GM03348 (cell line): ENCODE measurements around the gene ZNF710.

Experiments
- DNase-seq: peaks from one replicate; pipeline ENCODE4 v3.0.0; 2012; ENCODE audit warnings: low spot score

The ZNF710 gene

DNA sequence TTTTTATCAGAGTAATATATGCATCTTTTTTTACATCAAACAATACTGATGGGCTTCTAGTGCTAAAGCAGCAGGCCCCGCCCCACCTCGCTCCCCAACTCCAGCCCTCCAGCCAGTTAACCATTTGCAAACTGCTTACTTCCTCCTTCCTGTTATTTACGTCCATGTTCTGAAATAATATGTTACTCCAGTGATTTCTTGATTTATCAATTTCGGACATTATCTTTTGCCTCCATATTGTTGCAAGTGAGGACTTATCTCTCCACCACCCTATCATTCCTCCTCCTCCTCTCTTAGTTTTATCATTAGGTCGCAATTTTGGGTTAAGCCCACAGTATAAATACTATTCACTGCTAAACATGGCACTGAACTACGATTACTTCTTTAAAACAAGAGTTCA, 39.5 kb downstream of the ZNF710 start:
- DNase-seq = no peak

DNA sequence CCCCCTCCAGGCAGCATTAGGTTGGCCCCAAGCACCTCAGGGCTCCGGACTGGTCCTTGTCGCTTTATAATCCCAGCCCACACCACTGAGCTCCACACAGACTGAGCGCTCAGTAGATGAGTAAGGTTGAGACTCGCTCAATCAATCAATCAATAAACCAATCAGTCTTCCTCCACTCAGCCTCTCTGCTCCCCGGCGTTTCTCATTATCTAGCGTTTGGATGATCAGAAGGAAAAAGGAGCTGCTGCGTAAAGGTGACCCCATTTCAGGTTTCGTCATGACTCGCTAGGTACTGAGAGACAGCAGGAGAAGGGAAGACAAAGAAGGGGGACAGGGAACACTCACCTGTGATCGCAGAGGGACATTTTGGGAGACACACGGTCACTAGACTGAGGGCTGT, 41.2 kb downstream of the ZNF710 start:
- no peak for DNase-seq

DNA sequence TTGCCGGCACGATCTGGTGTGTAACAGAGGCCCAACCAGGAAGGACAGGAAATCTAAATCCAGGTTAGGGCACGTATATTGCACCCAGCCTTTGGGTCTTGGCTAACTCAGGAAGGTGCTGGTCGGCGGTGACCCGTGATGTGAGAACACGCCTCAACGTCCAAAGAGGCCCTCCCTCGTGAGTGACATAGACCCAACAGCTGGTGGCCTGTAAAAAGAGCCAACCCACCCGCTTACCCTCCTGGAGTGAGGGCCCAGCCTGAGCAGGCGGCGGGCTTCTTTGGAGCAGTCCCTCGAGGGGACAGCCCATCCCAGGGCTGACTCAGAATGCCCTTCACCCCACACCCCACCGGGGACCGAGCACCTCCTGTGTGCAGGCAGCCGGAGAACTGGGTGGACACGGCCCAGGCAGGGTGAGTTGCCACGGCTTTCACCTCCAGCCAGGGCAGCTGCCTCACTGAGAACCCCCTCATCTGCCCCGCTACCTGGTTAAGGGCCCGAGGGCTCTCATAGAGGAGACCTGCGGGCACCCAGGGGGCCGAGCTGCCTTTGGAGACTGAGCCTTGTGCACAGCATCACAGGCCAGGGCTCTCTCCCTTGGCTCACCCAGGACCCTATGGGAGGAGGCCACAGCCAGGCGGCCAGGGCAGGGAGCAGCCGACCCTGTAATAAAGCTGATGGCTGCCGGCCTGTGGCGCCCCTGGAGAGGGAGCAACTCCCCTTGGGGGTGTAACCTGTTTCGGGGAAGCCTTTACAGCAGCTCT, 41.8 kb downstream of the ZNF710 start:
- no peak for DNase-seq

DNA sequence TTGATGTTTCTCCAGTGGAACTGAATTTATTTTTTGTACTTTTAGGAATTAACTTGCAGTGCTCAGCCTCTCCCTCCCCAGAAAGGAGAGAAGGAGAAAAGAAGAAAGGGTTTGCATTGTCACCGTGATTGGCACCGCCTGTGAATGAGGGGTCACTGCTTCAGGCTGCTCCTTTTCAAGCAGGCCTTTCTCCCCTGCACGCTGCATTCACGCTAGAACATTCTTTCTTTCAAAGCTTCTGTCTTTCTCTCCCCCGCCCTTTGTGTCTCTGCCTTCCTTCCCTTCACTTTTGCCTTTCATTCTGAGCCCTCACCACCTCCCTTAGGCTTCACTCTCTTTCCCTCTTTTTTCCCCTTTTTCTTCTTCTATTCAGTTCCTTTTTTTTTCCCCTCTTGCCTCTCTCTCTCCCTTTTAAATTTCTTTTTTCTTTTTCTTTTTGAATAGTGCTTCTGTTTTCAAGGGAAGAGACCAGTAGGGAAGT, 42.4 kb downstream of the ZNF710 start:
- no peak for DNase-seq

DNA sequence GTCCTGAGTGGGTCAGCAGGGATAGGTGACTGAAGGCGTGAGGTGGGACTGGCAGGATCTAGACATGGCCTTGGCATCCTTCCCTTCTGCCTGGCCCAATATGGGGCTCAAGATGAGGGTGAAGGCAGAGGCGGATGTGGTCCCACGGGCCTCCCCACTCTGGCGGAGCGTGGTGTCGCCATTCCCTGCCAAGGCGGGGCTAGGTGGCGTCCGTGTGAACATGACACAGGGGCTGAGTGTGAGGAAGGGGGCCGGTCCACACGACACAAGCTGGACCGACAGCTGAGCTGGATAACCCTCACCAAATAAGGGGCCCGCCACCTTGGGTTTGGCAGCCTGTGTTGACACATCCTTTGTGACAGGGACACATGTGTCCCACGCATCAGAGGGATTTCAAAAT, 43.1 kb downstream of the ZNF710 start:
- no peak for DNase-seq

DNA sequence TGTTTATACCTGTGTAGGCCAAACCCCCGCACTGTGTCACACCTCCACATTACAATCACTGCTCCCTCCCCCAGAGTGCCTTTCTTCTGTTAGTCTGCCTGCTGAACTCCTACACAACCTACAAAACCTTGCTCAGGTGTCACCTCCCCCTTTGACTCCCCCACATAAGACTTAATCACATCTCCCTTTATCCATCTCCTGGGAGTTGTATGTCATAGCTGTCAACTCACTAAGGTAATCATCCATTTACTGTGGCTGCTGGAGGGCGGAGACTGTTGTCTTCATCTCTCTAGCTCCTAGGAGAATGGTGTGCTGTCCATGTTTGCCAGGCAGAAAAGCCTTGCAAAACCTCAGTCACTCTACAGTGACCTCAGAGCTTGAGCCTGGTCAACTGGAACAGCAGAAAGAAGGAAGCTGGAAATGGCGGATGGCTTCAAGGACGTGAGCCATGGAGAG, 43.8 kb downstream of the ZNF710 start:
- DNase-seq = no peak

DNA sequence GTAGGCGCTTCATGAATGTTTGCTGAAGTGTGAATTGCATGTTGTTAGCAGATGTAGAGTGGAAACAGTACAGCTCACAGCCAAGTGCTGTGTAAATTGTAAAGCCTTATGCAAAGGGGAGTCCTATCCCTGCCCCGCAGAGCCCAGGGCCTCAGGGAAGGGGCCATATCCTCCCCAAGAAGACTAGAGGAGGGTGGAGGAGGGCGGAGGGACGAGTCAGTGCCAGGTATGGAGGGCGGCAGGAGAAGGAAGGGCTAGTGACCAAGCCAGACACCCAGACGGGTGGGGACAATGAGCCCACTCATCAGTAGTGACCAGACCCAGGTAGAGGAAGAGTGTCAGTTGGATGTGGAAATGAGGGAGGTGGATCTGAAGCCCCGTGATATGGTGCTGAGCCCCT, 45.2 kb downstream of the ZNF710 start:
- no peak for DNase-seq

DNA sequence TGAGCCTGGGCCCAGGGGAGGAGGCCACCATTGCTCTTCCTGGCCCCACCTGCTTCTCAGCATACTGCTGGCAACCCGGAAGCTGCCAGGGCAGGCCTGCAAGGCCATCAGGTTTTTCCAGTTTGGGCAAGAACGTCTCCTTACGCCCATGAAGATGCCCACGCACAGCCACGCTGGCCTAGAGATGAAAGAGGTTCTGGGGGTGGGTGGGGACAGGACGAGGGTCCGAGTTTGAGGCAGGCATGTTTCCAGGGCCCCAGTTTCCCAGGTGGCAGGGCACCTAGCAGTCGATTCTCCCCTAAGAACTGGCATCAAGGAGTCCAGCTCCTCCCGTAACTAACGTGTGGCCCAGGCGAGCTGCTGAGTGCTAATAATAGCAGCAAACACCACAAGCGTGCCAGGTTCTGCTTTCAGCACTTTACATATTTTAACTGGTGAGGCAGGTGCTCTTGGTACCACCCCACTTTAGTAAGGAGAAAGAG, 45.8 kb downstream of the ZNF710 start:
- no peak for DNase-seq

DNA sequence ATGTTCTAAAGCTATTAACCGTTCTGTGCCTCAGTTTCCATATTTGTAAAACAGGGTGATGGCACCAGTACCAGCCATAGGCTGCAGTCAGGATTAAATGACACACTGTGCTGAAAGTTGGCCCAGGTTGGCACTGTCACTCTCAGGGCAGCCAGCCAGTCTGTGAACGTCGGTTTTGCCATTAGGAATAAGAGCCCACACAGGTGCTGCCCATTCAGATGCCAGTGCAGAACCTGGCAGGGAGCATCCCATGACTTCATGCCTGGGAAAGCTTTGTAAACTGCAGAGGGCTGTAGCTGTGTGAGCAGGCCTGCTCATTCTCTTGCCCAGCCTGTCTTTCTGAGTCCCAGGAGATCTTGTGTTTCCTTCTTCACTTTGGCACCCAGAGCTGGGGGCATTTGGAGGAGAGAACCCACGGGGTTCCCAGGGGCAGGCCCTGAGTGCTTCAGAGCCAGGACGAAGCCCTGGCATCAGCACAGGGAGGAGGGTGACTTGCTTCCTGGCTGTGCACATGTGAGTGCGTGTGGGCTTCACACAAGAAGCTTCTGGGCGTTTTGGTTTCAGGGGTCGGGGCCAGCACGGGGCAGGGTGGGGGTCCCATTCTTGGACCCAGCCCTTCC, 46.9 kb downstream of the ZNF710 start:
- no peak for DNase-seq

DNA sequence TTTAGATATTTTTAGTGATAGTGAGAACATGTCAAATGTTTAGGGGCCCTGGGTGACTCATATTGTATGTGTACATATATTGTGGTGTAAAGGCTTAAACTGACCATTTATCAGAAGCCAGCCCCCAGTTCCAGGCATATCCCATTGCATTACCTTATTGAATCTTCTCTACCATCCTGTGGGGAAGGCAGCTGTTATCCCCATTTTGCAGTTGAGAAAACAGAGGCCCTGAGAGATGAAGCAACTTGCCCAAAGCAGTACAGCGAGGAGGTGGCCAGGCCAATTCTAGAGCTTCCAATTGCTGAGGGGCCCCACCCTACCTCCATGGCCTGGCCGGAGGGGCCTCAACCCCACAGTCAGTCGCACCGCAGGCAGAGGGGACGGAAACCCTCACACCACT, 47.9 kb downstream of the ZNF710 start:
- no peak for DNase-seq

DNA sequence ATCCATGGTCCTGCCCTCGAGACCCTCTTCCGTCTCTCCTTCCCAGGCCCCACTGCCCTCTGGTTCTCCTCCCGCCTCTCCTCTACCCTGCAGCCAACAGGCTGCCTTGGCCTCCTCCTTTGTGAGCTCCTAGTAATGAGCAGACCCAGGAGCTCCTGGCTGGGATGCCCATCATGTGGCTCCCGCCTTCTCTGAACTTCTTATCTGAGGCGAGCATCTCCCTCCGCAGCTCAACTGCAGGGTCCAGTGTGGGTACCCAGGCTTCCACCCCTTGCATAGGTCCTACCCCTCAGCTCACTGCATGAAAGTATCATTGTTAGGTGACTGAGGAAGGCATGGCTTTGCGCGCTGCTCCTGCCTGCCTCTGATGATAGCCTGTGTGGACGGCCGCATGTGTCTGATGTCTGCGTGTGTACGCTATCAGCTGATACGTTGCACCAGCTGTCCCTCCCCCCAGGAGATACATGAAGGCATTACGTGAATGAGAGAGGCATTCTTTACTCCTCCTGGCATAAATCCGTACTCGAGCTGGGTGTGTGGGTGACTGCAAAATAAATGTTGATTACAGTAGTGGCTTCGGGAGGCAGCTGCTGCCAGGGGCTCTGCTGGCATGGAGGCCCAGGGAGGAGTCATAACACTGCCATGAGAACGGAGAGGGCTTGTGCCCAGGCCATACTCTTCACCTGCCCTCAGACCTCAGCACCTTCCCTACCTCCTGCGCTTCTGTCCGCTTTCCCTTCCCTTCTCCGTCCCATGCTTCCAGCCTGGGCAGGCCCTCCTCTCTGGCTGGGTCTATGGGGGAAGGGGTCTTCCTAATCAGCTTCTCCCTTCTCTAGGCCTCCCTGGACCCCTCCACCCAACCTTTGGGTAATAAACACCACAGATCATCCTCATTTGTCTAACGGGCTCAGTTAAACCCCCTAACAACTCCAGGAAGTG, 48.8 kb downstream of the ZNF710 start:
- no peak for DNase-seq

DNA sequence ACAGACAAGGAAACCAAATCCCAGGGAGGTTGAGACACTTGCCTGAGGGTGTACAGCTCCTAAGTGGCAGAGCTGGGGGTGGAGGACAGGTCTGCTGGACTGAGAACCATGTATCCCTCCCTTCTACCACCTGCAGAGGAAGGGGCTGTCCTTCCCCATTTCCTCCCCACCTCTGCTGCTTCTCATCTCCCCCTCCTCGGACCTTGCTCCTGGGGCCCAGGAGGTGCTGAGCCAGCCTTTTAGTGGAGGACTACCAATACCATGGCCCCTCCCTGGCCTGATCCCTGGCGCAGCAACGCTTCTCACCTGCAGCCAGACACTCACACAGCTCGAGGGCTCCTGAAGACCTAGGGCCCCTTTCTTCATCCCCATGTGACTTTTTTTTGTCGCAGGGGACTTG, 50.8 kb downstream of the ZNF710 start:
- no peak for DNase-seq

DNA sequence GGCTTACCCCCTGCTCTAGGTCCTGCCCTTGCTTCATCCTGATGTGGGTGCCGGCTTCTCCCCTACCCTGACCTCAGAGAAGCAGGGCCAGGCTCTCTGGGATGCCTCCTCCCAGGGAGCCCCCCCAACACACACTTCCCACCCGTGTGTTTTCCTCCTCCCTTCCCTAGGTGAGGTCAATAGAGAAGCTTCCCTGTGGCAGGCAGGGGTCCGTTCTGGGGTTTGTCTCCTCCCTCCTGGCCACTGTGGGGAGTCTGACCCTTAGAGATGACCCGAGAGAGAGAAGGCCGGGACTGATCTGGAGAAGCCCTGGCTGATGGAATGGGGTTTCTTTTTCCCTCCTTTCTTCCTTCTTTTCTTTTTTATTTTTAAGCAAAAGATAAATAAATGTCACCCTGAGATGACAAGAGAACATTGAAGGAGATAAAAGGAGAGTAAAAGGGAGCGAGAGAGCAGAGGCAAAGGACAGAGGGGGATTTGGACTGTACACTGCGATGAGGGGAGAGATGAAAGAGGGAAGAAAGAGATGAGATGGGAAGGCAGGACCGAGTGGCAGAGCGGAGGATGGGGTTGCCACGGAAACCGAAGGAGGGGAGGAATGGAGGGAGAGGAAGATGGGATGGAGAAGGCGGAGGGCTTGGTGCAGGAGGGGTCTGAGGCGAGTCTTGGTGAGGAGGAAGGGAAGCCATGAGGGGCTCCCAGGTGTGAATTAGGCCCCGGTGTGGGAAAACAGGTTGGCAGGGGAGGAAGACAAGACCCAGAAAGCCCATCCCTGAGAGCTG, 52.8 kb downstream of the ZNF710 start:
- no peak for DNase-seq

DNA sequence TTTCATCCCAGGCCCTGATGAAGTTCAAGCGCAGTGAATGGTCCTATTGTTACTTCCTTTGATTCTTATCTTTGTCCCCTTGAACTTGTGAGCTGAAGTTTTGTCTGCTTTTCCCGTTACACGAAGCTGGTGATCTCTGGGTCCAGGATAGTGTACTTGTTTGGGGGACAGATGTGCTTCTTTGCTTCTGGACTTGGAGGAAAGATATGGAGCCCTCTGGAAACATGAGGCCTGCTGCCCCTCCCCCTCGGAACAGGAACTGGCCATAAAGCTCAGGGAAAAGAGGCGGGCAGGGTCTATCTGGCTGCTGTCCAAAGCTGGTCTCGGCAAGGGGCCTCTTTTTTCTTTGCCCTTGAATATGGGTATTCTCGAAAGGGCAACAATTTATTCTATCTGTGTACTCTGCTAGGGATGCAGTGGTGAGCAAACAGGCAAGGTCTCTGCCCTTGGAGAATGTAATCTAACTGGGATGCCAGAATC, 53.5 kb downstream of the ZNF710 start:
- DNase-seq = no peak

DNA sequence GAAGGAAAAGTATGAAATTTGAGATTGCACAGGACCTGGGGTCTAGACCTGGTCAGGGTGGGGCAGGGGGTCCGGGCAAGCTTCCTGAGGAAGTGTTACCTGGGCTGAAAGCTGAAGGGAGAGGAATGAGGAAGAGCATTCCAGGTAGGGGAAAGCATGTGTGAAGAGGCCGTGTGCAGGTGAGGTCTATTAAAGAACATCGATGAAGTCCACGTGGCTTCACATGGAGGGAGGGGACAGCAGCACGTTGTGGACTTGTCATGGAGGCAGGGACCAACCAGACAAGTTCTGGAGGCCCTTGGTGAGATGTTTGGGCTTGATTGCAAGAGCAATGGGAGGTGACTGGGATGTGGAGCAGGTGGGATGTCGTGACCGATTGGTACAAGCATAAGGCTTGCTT, 54.1 kb downstream of the ZNF710 start:
- no peak for DNase-seq

DNA sequence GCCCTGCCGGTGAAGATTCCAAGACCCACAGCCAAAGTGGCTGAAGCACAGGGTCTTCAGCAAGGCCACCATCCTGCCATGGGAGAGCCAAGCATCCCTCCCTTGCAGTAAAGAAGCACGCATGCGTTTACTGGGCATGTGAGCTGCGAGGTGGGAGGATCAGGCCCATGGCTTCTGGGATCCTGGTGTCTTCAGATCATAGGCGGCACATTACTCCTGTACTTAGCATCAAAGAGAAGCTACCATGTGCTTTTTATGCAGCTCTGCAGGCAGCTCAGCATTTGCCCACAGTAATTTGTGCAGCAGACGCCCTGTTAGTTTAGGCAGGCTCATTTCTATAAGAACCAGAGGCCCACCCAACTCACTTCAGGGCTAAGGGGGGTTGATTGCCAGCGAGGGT, 55.4 kb downstream of the ZNF710 start:
- DNase-seq = no peak

DNA sequence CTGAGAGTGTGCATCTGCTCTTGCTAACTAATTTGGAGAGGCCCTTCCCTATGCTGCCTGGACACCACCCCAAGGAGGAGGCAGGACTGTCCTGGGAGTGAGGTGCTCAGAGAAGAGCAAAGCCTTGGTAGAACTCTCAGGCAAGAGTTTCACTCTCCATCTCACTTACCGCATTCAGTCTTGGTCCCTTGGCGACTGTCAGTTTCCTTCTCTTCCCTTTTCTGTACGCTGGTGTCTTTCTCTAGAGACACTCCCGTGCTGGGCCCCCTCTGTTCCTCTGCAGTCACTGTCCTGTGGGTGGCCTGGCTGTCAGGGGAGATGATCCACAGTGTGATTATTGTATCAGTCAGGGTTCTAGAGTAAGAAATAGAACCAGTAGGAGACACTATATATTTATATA, 57.2 kb downstream of the ZNF710 start:
- DNase-seq = no peak

DNA sequence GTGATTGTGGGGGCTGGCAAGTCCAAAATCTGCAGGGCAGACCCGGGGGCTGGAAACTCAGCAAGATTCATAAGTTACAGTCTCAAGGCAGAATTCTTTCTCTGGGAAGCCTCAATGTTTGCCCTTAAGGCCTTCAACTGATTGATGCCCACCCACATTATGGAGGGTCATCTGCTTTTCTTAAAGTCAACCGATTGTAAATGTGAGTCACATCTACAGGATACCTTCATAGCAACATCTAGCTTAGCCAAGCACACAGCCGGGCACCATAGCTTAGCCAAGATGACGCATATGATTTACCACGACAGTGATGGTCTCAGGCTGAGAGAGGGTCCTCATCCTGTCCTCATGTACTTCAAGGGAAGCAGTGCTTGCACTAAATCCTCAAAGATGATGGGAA, 57.7 kb downstream of the ZNF710 start:
- no peak for DNase-seq

DNA sequence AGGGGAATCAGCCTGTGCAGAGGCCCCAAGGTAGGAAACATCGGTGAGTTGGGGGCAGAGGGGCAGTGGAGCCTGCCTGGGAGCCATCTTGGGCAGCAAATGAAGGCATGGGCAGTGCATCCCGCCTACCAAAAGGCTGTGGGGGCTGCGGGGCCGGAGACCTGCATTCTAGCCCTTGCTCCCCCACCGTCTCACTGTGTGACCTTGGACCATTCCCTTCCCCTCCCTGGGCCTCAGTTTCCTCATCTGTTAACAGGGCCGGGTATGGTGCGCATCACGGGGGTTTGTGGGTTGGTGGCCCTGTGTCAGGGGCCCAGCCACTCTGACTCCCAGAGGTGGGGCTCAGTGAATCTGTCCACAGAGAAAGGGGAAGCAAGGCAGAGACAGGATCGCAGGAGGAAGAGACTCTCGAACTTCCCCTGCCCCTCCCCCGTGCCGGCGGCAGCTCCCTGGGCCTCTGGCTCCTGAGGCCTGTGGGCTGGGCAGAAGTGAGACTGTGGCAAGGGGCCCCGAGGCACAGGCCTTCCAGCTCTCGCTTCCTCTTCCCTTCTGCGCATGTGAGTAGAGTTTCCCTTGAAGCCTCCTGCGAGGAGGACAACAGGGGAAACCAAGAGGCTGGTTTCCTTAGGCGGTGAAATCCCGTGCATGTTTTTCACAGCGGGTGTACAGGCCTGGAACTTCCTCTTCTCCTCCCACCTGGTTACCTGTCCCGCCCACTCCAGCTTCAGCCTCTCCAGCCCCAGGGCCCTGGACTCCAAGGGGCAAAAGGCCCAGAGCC, 58.3 kb downstream of the ZNF710 start:
- DNase-seq = no peak

DNA sequence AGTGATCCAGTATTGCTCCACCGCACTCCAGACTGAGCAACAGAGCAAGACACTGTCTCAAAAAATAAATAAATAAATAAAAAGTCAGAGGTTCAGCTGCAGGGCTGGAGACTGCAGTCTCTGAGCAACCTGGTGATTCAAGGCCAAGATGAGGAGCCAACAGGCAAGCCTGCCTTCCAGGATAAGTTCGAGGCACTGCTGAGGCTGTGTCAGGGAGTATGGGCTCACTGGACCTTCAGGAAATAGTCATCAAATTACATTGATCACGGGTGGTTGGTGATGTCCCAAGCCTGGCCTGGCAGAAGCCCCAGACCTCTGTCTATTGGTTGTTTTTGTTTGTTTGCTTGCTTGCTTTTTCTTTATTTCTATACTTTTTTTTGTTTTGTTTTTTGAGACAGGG, 59.7 kb downstream of the ZNF710 start:
- DNase-seq = peak; percentile 20

DNA sequence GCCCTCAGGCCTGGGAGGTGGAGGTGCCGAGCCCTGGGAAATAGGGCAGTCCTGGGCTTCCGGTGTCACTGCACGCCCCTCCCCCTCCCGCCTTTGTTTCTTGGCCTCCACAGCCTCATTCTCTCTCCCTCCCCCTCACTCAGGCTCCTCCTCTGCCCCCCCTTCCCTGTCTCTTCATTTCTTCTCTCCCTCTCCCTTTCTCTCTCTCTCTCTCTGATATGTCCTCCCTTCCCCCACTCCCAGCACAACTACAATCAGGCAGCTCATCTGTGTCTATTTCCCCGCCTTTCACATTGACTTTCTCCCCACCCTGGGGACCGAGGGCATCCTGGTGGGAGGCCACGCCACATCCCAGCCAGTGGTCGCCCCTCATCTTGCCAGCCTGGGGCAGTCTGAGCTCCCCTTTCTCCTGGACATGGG, 60.9 kb downstream of the ZNF710 start:
- no peak for DNase-seq
